DMS79 treated with DMSO at 0.1 percent for 48 hours (cell line): ENCODE measurements around the gene GSG1L.

Experiments used
- DNase-seq: peaks from one replicate; lab custom pipeline; 2025; lab: John Stamatoyannopoulos, UW

Gene GSG1L

DNA sequence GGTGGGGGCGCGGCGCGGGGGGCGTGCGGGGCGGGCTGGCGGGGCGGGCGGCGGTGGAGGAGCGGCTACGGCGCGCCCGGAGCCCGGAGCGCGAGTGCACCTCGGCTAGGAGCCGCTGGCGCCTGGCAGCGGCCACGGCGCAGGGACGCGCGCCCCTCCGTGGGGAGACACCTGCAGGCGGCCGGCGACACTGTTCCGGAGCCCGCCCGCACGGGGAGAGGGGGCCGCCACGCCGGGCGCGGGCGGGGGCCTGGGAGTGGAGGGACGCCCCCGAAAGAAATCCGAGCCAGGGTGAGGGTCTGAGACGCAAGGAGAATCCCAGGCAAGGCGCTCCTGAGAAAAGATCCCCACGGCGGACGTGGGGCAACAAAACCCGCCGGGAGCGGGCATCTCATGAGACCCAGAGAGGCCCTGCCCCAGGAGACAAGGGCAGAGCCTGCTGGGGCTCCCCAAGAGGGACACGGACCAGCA lies at the start of gene GSG1L:
Gene GSG1L, minus strand, starts transcription at position 124 of the 471 bp plus-strand sequence. CDS start 290 bp downstream, outside the sequence.
- DNase-seq, result no peak

DNA sequence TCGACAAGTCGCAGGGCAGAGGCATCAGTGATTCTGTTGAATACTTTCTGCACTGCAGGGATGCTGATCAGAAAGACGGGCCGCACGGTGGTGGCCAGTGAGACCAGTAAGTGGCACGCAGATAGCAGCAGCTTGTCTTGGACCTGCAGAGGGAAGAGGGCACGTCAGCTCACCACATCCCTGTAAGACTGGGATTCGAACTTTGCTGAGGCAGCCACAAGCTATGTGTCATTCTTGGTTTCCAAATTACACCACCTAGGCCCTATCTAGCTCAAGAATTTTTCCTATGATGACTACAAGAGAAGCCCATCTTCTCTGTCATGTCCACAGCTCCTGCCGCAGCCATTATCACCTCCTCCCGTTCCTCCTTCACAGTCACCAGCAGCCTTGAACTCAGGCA lies 49.4 kb upstream of the GSG1L start:
- DNase-seq, result no peak

DNA sequence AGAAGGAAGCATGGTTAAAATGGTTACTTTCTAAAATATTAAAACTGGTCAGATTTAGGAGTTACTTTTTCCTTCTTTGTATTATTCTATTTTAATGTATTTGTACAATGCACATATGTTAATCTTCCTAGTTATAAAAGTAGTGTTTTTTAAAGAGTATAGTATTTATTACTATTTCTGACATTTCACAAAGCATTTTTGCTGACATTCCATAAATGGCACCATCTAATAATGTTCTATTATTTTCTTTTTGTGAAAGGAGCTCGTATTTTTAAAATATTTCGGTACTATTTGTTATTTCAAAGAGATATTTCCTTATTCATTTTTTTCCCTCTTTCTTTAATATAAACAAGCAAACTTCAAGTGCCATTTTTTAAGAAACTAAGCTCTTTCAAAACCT lies 47.5 kb upstream of the GSG1L start:
- no peak for DNase-seq

DNA sequence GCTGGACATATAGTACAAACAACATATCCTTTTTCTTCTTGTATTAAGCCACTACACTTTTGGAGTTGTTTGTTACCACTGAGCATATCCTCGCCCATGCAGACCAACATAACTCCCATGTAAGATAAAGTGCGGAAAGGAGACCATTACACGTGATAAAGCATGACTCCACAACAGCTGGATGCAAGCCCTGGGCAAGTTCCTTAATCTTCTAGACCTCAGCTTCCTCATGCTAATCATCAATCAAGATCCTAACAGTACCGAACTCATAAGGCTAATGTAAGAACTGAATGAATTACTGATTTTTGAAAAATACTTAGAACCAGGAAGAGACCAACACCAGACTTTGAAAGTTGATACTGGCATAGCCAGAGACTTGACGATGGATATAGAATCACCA lies 47.0 kb upstream of the GSG1L start:
- no peak for DNase-seq

DNA sequence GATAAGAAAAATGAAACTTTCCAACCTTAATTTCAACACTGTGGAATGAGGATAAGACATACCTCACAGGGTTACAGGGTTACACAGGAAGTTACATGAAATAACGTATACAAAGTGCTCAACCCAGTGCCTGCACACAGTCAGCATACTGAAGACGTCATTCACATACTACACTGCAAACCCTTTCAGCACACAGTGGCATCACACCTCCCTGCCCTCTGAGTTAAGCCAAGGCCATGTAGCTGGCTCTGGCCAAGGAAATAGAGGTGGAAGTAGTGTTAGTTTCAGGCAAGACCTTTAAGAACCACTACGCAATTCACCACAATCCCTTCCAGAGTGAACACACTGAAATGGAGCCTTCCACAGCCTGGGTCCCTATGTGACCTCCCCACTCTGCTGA lies 46.6 kb upstream of the GSG1L start:
- DNase-seq, result no peak

DNA sequence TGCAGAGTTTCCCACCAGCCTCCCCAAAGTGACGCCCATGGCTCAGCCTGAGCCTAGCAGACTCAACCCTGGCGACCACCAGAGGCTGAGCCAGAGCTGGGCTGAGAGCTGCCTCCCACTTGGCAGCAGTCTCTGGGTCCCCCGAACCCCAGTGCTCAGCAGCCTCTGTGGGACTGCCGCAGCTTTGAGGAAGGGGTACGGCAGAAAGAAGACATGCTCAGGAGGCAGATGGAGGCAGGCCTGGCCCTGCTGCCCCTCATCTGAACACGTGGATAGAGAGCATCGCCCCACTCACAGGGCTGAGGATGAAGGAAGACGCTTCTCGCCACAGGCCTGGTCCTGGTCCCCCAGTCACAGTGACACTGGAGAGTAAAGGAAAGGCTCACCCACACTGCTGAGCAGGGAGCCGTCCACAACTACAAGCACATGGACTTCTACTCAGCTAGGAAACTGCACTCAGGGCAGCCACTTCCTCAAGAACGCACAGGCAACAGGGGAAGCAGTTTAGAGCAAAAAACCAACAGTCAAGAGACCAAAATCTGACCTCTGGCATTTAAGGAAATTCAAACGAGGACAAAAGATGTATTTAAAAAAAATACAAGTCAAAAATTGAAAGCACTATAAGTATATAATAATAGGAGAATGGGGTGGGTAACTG lies 45.2 kb upstream of the GSG1L start:
- DNase-seq, result no peak

DNA sequence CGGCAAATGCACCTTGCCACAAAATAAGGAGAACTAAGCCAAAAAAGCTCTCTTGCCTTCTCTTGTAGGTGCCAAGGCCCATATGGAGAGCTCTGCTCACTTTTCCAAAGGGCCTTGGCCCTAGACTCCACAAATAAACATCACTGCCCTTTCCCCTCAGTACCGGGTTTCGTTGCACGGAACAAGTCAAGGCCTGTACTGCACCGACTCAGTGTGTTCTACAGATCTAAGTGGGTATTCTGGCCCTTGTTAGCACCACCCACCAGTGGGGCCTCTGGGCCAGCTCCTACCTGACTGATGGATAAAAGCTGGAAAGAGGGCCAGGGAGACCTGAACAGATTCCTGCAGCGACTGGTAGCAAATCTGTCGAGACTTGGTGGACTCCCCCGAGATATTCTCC lies 43.7 kb upstream of the GSG1L start:
- DNase-seq, result peak; percentile 91

DNA sequence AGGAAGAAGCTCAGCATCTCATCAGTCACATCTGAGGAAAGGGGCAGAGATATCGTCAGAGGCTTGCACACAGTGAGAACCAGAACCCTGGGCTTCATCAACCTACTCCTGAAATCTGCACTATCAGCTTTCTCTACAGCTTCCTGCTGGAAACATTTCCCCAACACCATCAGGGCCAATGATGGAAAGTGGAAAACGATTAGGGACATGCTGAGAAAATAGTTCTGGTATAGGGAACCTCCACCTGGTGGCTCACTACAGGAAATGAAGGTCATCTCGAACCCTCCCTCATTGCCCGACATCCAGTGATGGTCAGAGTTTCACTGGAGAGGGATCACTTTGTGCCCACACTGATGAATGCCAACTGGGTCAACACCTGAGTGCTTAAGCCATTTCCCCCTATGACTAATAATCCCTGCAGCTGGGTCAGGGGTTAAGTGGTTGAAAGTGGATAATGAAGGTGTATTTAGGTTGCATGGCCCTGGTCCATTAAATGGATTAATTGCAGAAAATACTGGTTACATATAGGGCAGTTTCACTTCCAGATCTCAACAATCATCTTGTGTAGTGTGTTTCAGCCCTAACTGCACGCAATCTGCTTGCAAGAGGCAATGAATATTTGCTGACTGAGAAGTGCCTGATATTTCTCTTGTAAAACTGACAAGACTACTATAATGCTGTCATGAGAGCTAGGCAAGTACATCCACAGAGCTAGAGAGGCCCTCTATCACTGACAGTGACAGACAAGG lies 43.1 kb upstream of the GSG1L start:
- DNase-seq, result peak; percentile 91

DNA sequence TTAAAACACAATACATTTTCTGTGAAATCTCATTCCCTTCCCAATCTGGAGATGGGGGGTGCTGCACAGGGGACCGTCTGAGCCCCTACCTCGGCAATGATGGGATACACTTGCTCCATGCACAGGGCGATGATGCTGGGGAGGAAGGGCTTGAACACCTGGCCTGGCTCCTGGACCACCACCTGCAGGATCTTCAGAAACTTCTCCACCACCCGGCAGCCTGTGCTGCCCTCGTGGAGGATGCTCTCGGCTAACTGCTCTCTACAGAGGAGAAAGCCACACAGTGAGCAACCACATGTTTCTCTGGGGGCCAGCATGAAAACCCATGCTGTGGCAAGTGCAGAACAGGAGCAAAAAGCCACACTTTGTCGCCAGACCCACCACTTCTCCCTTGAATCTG lies 42.4 kb upstream of the GSG1L start:
- DNase-seq, result no peak

DNA sequence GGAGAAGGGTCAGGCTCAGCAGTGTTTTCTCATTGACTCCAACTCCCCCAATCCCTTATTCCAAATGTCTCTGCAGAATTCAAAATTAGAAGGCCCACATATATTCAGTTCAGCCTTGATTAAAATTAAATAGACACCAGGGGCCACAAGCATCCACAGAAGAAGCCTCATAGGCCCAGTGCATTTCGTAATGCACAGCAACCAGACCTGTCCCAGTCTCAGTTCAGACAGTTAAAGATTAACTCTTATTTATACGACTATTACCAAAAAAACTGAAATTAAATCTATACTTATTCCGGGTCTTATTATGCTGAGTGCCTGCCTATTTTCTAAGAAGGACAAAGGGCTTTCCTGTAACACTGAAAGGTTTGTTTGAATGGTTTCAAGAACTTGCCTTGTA lies 41.8 kb upstream of the GSG1L start:
- no peak for DNase-seq

DNA sequence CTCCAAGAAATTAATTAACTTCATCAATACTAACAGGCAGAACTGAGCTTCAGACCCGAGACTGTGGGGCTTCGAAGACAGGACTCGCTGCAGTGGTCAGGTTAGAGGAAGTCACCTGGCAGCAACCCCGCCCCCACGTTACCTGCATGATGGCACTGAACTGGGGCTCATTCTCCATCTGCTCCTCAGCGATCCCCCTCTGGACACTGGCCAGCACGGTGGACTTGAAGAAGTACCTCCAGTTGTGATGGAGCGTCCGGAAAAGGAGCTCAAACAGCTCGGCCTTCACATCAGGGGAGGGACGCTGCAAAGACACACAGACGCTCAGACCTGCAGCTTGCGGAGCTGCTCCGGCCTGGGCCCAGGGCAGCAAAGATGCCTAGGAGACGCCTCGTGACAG lies 40.9 kb upstream of the GSG1L start:
- DNase-seq, result no peak

DNA sequence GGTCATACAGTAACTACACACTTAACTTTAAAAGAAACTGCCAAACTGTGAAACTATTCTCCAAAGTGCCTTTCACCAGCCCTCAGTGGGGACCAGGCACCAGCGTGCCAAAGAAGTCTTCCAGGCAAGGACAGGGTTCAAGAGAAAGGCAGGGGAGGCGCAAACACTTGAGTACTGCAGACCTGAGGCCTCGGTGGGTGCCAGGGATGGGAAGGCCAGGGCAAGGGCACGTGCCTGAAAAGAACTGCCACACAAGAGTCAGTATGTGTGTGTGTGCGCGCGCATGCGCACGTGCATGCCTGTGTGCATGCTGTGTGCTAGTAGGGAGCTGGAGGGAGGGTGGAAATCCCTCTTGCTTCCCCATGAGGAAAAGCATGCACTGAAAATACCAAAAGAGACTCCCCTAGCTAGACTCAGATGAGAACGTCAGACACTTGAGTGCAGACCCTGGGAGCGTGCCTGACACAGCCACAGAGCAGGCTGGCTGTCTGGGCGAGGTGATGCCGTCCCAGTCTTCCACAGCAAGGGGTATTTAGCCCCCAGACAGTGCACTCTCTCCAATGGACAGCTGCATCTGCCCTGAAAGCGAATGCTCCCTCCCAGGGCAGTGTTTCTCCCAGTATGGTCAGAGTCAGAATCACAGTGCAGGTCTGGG lies 40.1 kb upstream of the GSG1L start:
- no peak for DNase-seq

DNA sequence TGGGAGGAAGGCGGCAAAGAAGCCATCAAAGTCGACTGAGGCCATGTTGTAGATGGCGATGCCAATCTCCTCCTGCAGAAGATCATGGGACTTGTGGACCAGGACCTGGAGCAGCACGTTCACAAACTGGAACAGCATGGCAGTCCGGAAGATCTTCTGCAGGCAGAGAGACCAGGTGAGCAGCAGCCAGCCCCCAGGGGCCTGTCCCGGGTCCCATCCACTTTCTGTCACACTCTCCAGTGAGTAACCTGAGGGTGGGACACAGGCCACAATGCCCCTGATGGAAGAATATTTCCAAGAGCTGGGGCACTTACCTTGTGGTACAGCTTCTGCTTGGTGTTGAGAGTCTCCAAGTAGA lies 38.0 kb upstream of the GSG1L start:
- no peak for DNase-seq

DNA sequence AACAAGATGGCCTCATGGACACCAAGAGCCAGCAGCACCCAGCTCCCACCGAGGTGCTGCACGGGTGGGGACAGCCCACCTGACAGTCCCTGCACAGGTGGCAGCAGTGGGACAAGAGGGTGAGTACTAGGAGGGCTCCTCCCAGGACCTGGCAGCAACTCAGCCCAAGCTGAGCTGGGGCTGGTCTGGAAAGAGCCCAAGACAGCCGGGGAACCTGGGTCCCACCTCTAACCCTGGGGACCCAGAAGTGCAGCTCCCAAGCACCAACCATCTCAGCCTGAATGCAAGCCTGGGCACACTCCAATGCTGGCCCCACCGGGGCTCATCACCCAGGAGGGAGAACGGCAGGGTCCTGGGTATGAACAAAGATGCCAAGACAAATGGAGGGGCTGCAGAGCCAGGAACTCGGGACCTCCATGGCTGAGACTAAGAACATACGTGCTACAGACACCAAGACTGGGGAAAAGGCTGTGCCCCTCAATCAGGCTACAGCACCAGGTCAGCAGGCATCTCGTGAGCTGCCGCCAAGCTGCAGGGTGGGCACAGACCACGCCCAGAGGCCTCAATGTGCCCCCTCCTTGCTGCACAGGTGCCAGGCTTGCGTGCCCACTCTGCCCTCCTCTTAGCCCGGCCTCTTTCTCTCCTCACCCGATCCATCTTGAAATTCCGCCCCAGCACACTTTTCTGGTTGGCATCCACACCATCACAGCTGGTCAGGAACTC lies 37.5 kb upstream of the GSG1L start:
- DNase-seq, result no peak

DNA sequence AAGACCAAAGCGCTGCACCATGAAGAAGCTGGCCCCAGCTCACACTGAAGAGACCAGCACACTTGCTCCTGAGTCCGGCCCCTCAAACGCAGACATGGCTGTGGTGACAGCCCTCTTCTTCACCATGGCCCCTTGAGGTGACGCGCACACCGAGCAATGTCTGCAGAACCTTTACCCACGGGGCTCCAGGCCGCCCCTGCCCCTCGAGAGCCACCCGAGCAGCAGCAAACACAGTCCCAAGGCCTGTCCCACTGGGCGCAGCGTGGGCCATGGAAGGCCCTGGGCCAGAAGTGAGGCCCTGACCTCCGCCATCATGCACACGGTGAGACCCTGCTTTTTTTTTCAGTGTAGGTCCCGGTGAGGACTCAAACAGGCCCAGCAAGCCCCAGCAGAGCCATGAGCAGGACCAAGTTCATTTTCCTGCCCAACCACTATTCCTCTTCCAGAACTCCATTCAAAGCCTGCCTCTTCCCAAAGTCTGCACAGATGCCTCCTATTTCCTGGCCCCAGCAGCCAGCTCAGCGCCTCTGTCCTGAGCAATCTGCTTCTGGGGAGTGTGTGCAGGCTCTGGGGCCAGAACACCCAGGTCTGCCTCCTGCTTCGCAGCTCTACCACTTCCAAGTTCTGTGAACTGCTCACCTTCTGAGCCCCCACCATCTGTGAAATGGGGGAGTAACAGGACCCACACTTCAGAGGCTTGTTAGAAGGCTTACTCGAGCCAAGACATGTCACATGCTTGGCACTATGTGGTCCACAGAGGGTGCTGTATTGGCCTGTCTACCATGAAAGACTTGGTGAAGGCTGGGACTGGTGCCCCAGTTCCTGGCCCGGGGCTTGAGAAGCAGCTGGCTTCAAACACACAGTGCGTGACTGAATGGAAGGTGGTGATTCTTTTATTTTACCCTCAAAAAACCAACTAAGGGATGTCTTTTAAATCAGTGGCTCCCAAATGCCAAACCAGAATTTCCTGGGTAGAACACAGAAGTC lies 35.7 kb upstream of the GSG1L start:
- no peak for DNase-seq

DNA sequence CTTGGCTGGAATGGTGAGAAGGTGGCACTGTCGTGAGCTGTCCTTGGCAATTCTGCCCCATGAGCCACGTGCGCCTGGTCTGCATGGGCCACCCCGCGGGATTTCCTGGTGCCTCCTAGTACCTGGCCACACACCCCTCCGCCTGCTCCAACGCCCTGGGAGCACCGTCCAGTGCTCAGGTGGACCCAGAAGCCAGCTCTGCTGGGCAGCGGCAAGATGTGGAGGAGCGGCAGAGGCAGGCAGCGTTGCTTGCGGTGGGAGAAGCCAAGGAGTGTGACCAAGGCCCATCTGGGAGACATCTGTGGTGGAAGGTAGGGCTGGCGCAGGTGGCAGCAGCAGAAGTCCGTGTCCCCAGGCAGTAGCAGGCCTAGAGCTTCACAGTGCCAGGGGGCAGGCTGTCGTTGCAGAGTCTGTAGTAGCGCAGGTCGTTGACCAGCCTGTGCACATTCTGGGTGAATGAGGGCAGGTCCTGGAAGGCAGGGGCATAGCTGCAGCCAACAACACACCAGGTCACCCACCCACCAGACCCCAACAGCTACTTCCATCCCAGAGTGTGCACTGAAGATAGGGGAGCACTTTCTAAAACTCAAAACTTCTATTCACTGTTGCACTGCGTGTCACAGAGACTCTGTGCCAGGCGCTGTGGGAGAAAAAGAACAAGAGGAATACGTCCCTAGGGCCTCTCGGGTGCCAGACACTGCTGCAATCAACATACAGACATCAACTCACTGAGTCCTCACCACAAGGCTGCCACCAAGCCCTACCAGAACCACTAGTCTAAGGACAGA lies 34.9 kb upstream of the GSG1L start:
- DNase-seq, result no peak

DNA sequence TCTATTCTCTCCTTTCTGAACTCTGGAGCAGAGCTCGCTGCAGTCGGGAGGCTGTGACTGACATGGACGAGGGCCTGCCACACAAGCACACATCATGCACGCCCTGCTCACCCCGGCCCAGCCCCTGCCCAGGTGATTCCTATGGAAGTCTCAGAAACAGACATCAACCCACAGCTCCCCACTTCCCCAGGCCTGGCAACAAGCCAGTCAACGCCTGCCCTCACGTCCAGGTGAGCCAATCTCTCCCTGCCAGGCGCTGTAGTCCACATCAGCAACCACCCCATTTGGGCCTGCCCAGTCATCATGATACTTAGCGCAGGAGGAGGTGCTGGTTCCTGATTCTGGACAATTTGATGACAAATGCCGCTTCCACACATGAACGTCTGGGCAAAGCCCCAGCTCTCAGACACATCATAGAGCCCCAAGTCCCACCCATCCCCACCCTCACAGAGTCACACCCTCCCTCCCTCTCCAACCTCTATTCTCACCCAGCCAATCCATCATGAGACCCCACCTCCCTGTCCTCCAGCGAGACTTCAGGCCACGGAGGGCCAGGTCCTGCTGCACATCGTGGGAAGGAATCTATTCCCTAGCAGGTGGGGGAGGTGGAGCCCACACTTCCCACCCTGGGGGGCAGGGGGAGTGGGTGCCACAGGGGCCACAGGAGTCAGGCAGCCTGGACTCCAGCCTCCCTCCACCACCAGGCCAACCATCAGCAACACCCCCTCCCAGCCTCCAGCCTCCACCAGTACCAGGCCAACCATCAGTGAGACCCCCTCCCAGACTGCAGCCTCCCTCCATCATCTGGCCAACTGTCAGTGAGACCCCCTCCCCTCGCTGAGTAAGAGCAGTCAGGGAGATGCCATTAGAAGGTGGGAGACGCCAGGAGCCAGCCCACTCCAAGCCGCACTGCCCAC lies 33.7 kb upstream of the GSG1L start:
- DNase-seq, result peak; percentile 35

DNA sequence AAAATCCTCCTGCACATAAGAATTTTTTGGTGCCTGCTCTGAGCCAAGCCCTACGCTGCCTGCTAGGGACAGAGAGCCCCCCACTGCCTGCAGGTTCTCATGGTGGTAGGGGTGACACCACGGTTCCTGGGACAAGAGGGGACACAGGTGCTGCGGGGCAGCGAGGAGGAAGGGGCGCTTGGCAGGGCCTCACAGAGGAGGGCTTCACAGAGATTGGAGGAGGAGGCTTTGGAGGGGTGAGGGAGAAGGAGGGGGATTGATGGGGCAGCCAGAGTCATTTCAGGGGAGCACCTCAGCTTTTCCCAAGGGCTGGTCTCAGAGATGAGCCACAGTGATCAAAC lies 29.8 kb upstream of the GSG1L start:
- DNase-seq, result no peak

DNA sequence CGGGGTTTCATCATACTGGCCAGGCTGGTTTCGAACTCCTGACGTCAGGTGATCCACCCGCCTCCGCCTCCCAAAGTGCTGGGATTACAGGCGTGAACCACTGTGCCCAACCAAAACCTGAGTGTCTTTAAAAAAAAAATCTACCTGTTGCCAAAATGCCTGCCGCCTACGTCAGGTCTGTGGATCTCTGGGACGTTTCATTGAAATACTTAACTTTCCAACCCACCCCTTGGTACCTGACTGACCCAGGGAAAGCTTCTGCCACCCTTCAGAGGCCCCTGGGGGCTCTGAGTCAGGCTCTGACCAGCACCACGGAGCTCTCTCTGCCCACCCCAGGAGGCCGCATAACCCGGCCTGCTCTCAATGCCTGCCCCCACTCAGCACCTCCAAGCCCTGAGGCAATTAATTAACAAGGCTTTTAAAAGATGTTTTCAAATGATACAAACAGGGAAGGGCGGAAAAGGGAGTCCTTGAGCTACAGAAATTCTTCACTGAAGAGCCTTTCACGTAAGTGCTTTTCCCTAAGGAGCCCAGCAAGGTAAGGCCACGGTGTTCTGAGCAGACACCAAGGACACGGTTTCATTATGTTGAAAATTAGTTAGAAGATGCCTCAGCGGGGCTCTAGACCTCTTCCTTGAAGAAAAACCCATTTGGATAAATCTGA lies 29.3 kb upstream of the GSG1L start:
- DNase-seq, result peak; percentile 92
